IPS-11a (cell line): ENCODE data around the gene BCDIN3D.
"Not testable (repeated sequence)": the region's sequence is repeated elsewhere in the genome, so short reads cannot be mapped to it uniquely, and the experiment has no call there.

ENCODE experiments used
- H3K4me3 ChIP-seq: one replicate; pipeline ENCODE4 v1.5.1; 2013; ENCODE audit warnings: low read depth, low read length, control low read depth

Gene BCDIN3D

DNA sequence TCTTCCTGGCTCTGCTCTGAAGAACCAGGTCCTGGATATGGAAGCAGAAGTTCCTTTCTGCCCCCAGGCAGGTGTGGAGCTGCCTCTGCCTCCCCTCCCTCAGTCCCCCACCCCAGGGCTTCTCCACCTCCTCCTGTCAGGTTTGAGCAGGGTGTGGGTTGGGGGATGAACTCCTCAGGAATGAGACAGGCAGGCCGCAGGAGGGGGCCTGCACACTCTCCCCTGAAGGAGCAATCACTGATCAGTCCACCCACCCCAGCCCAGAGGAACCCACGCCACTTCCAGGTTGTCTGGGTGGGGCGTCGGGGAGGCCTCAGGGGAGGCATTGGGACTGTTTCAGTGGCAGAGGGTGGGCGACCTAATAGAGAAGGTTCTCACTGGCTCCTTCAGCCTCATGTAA lies 34.2 kb upstream of the BCDIN3D start:
- H3K4me3 ChIP-seq, result no peak overlapping the region

DNA sequence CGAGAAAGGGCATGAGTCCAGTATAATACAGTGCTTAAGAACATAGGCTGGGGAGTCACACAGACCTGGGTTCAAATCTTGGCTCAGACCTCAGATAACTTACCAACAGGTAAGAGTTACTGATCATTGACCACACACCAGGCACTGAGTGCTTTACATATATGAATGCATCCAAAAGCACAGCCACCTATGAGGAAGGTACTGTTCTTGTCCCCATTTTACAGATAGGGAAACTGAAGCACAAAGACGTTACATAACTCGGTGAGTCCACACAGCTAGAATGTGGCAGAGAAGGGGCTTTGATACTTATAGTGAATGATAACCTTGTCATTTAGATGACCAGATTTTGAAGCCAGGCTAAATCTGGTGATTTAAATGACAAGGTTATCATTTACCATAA lies 33.2 kb upstream of the BCDIN3D start:
- no peak overlapping the region for H3K4me3 ChIP-seq

- no peak overlapping the region for H3K4me3 ChIP-seq
Observed at GRCh38 chr12:49875115-49875720, 32.3 kb upstream of the BCDIN3D start.

DNA sequence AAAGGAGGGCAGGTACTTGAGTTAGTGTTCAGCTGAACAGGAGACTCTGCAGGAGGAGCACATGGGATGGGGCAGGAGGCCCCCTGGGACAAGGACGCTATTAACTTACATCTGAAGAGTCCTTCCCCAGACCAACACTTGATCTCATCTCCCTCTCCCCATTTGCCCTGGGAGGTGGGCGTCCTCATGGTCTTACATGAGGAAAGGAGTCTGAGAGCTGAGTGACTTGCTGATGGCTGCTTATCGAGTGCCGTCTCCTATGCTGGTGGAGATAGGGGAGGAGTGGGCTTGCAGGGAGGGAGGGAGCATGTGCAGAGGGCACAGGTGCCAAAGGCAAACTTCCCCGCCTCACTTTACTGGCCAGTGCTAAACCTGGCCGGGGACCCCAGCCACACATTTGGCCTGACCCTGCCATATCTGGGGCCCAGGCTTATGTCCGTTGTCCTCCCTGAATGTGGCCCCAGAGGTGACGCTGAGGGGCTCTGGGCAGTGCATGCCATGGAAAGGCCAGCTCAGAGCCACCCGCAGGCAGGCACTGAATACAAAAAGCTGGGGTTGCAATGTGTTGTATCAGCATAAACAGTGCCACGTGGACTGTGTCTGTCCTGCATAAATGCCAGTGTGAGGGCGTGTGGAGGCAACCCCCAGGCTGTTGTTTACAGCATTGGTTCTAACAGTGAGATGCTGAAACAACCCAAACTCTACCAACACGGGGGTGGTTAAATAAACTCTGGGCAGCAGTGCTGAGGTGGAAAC lies 31.4 kb upstream of the BCDIN3D start:
- H3K4me3 ChIP-seq, result no peak overlapping the region

DNA sequence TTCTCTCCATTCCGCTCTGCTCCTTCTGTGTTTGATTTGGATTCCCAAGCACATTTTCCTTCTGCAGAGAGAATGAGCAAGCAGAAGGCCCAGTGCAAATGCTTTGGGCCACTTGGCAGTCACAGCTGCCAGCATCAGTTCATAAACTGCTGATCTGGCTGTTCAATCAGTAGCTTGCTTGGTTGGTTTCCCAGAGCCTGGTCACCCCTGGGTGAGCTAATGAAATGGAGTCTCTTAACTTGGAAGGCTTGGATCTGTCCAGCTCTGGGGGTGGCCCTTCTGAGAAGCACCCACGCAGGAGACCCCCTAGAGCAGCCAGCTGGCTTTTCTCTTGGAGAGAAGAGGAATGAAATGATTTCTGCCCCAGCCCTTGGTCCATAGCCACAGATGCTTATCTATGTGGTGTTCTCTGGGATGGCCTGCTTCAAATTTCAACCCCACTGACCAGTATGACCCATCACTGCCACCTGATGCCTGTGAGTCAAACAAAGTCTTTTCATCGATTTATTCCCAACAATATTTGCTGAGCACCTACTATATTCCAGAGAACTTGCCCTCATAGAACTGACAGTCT lies 30.5 kb upstream of the BCDIN3D start:
- no peak overlapping the region for H3K4me3 ChIP-seq

- no peak overlapping the region for H3K4me3 ChIP-seq
Observed at GRCh38 chr12:49872781-49873181, 29.9 kb upstream of the BCDIN3D start.

DNA sequence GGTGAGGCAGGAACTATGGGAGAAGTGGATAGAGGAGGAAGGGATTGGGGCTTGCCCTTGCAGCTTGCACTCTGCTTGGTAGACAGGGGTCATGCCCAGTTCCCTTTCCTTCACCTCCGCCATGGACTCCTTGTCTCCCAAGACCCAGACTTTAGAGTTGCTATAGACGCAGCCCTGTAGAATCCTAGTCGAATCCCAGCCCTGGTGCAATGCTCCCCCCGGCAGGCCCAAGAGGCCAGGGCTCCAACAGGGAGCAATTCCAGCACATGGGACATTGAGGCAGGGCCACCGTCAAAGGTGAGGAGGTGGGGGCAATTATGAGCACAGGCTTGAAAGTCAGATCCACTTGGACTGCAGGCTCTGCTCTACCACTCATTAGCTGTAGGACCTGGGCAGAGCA lies 29.5 kb upstream of the BCDIN3D start:
- no peak overlapping the region for H3K4me3 ChIP-seq

GRCh38 chr12:49871811-49872251 lies 28.9 kb upstream of the BCDIN3D start:
- H3K4me3 ChIP-seq, result not testable (repeated sequence)

GRCh38 chr12:49871263-49871561 lies 28.3 kb upstream of the BCDIN3D start:
- H3K4me3 ChIP-seq, result no peak overlapping the region

DNA sequence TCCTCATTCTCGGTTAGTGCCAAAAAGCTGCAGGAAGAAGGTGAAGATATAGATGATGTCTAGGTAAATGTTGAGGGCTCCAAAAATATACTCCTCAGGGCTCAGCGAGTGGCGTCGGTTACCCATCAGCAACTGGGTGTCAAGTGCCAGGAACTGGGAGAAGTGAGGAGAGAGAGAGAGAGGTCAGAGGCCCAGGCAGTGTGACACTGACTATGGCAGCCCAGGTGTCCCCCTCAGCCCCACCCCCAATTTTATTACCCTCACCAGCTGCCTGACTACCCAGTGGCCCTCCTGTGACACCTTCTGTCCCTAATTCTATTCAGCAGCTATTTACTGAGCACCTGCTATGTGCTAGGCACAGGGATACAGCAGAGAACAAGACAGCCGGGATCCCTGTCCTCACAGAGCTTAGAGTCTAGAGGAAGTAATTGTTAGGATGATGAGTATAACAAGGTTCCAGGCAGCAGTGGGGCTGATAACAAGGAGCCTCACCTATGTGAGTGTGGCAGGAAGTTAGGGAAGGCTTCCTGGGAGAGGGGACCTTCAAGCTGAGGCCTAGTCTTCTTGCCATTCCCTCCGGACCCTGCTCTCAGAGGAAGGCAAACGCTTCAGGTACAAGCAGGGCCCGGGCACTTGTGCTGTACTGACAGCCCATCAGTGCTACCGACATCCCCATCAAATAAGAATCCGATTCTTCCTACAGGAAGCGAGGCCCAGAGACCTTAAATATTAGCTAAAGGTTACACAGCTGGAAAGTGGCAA lies 27.8 kb upstream of the BCDIN3D start:
- no peak overlapping the region for H3K4me3 ChIP-seq

DNA sequence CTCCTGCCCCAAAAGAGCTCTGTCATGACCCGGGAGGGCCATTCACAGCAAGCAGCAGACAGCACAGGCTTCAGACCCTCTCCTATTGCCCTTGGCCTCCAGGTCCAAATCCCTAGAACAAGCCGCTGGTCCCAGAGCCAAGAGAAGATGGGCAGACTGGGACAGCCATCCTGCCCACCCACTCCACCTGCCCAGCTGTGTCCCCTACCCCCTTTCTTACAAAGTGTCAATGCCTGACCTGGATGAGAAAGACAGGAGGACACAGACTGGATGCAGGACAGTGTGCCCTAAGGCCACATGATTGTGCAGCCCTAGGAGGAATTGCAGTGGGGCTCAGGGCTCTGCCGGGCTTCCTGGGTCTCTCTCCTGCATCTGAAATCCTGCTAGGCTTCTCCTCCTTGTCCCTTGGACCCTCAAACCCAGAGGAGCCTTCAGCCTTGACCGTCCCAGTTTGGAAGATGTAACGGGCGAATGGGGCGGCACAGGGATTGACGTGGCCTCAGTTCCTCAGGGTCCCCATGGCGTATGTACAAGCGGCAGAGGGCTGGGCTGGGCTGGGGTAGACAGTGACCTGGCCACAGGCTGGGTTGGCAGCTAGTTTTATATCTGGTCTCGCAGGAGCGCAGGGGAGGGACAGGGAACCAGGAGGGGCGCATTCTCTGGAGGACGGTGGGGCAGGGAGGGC lies 27.1 kb upstream of the BCDIN3D start:
- no peak overlapping the region for H3K4me3 ChIP-seq

DNA sequence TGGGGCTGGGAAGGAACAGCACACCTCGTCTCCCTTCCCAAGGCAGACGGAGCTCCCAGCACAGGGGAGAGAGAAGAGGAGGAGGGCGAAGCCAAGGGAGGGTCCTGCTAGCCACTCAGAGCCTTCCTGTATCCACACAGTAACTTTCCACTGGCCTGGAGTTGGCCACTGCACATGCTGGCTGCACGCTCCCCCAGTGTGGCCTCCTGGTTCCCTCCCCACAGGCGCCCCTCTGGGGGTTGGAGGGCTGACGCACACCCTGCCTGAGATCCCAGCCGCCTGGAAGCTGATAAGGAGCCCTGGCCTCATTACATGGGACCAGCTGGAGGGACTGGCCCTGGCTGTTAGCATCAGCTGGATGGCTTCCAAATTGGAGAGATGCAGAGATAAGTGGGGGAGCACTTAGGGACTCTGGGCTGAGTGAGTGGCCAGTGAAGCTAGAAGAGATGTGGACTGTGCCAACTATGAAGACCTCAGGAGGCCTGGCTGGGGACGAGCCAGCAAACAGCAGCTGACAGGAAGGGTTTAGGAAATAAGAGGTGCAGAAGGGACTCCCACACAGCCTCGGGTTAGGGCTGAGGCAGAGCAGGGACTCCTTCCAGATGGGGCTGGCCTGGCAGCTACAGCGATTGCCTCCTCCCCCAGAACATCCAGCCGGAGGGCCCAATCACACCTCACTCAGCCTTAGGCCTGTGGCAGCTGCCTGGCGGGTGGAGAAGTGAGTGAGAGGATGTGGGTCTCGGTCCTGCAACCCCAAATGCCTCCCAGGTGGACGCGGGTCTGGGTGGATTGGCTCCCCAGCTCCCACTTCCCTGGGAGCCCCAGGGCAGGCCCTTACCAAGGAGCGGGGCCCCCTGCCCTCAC lies 26.3 kb upstream of the BCDIN3D start:
- no peak overlapping the region for H3K4me3 ChIP-seq

GRCh38 chr12:49868449-49868848 lies 25.5 kb upstream of the BCDIN3D start:
- H3K4me3 ChIP-seq, result no peak overlapping the region

GRCh38 chr12:49867570-49868341 lies 24.9 kb upstream of the BCDIN3D start:
- no peak overlapping the region for H3K4me3 ChIP-seq

GRCh38 chr12:49866859-49867569 lies 24.1 kb upstream of the BCDIN3D start:
- H3K4me3 ChIP-seq, result no peak overlapping the region

GRCh38 chr12:49865782-49866135 lies 22.9 kb upstream of the BCDIN3D start:
- H3K4me3 ChIP-seq, result no peak overlapping the region

DNA sequence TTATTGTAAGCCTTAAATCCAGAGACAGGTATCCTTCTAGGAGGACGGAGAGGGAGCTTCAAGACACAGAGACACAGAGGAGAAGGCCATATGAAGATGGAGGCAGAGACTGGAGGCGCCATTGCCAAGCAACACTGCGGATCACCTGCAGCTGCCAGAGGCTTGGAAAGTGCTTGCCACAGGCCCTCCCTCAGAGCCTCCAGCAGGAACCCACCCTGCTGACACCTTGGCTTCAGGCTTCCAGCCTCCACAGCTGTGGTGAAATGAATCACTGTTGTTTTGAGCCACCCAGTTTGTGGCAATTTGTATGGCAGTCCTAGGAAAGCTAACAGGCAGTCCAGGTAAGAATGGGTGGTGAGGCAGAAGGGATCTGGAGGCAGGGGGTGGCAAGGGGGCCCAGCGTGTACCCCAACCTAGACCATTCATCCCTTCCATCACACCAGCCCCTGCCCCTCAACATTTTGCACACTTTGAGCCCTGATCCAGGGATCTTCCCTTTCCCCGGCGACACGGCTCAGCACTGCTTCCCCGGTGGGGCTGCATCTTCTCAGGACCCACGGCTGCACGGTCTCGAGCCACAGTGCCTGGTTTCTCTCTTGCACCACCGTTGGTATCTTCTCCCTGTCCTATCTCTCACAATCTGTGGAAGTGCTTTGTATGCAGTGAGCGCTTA lies 22.3 kb upstream of the BCDIN3D start:
- no peak overlapping the region for H3K4me3 ChIP-seq

DNA sequence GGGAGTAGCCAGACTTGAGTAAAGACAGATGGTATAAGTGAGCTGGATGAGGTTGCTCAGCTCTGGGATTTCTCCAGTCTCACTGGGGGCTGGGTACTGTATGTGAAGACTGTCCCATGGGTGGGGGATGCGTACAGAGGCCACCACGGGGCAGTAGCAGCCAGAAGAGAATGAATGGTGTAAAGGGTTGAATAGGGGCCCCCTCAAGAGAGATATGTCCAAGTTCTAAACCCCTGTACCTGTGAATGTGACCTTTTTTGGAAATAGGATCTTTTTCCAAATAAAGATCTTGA lies 21.8 kb upstream of the BCDIN3D start:
- H3K4me3 ChIP-seq, result no peak overlapping the region
